ENCODE data around the gene NAA38.

- TF ChIP-seq CTCF (conservative IDR thresholded peaks at IDR 0.05; ENCODE audit: low read depth in 2 of 2) (no peak), POLR2AphosphoS5 (IDR thresholded peaks at IDR 0.05; ENCODE audit: low read depth) (no peak), EZH2phosphoT487 (IDR thresholded peaks at IDR 0.05; ENCODE audit: unreplicated experiment) (no peak), EZH2 (IDR thresholded peaks at IDR 0.05; ENCODE audit: low read depth, unreplicated experiment) (no peak), REST (IDR thresholded peaks at IDR 0.05; ENCODE audit: unreplicated experiment) (no peak), CREB1 (CRISPR knock-in tag; IDR thresholded peaks at IDR 0.05; ENCODE audit: low read depth) (no peak), ETS1 (IDR thresholded peaks at IDR 0.05) (no peak), ZNF331 (CRISPR knock-in tag; IDR thresholded peaks at IDR 0.05; ENCODE audit: low read depth) (no peak), STAT1 (IDR thresholded peaks at IDR 0.05; ENCODE audit: unreplicated experiment) (no peak), ZNF462 (CRISPR knock-in tag; IDR thresholded peaks at IDR 0.05) (no peak)
Measured at GRCh38 chr17:7875804-7876370, 18.5 kb upstream of the NAA38 start.
